ENCODE measurements around the gene ZBTB16. TPM values are rescaled to one million over a fixed set of nuclear protein-coding genes. Genes with fewer than 3 reads are reported as not detected.

Gene ZBTB16
- total and polyA plus RNA-seq, 3 donors from 2014 or later, result 11.4 to 88.5 (median 51.5) TPM

DNA sequence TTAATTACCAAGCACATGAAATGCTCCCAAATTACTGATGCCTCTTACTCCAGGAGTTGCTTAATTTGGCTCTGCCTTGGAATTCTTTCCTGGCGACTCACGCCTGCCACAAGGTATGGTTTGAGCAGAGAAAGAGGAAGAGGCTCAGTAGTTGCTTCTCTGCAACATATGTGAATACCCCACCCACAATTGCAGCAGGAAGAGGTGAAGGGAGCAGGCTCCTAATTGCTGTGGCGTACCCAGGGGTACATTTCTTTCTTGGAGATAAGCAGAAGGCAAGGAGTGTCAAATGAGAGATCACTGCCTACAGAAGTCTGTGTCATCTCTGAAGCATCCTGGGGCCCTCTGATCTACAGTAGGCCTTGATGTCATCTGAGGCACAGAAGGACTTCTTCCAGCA lies 226.1 kb downstream of the ZBTB16 start:
- no peaks in the 10 kb centered on the region for H3K4me1 ChIP-seq
- TF ChIP-seq POLR2A (IDR thresholded peaks at IDR 0.05), result no peak
- no peak for TF ChIP-seq CTCF (IDR thresholded peaks at IDR 0.05)
- 89 to 90% methylated on average over 3 of the region's 3 CpGs for WGBS, 2 donors
- H3K4me3 ChIP-seq, result no peak overlapping the region
- H3K27ac ChIP-seq, result no peak overlapping the region
- no peak for DNase-seq
- no peaks in the 10 kb centered on the region for H3K36me3 ChIP-seq (ENCODE audit: low read depth, missing control alignments)
- intact Hi-C loops (cut with DNase I; ENCODE audit: low total_unique reads), result no loop called here
- no peaks in the 10 kb centered on the region for H3K27me3 ChIP-seq
- no peaks in the 10 kb centered on the region for H3K9me3 ChIP-seq

GRCh38 chr11:114286229-114286628 lies 226.7 kb downstream of the ZBTB16 start:
- Histone ChIP-seq H3K27me3 (no peaks in the 10 kb centered on the region), H3K27ac (no peak overlapping the region), H3K36me3 (ENCODE audit: low read depth, missing control alignments) (no peaks in the 10 kb centered on the region), H3K9me3 (no peaks in the 10 kb centered on the region), H3K4me1 (no peaks in the 10 kb centered on the region), H3K4me3 (no peak overlapping the region)
- WGBS, 2 donors, result 90 to 95% methylated on average over 3 of the region's 3 CpGs
- TF ChIP-seq POLR2A (IDR thresholded peaks at IDR 0.05), result no peak
- no peak for TF ChIP-seq CTCF (IDR thresholded peaks at IDR 0.05)
- DNase-seq, result no peak
- intact Hi-C loops (cut with DNase I; ENCODE audit: low total_unique reads), result no loop called here

- H3K4me1 ChIP-seq, result no peaks in the 10 kb centered on the region
- WGBS, 2 donors, result 41 to 60% methylated on average over 2 of the region's 2 CpGs
- intact Hi-C loops (cut with DNase I; ENCODE audit: low total_unique reads), result no loop called here
- H3K36me3 ChIP-seq (ENCODE audit: low read depth, missing control alignments), result no peaks in the 10 kb centered on the region
- no peak overlapping the region for H3K27ac ChIP-seq
- no peaks in the 10 kb centered on the region for H3K27me3 ChIP-seq
- TF ChIP-seq POLR2A (IDR thresholded peaks at IDR 0.05) (no peak), CTCF (IDR thresholded peaks at IDR 0.05) (no peak)
- no peak overlapping the region for H3K4me3 ChIP-seq
- no peaks in the 10 kb centered on the region for H3K9me3 ChIP-seq
- no peak for DNase-seq
Observed at GRCh38 chr11:114287154-114287553, 227.6 kb downstream of the ZBTB16 start.

- TF ChIP-seq POLR2A (IDR thresholded peaks at IDR 0.05), result no peak
- TF ChIP-seq CTCF (IDR thresholded peaks at IDR 0.05), result no peak
- Histone ChIP-seq H3K4me1 (no peaks in the 10 kb centered on the region), H3K27ac (no peak overlapping the region), H3K27me3 (no peaks in the 10 kb centered on the region), H3K9me3 (no peaks in the 10 kb centered on the region), H3K36me3 (ENCODE audit: low read depth, missing control alignments) (no peaks in the 10 kb centered on the region), H3K4me3 (no peak overlapping the region)
- intact Hi-C loops (cut with DNase I; ENCODE audit: low total_unique reads), result no loop called here
- DNase-seq, result no peak
- 90 to 92% methylated on average over 2 of the region's 2 CpGs for WGBS, 2 donors
Observed at GRCh38 chr11:114288136-114288535, 228.6 kb downstream of the ZBTB16 start.

- no peaks in the 10 kb centered on the region for H3K36me3 ChIP-seq (ENCODE audit: low read depth, missing control alignments)
Observed at GRCh38 chr11:114289779-114290178, 230.3 kb downstream of the ZBTB16 start.

More at GRCh38 chr11:114289779-114290178, 230.3 kb downstream of the ZBTB16 start:
- Histone ChIP-seq H3K27ac (no peak overlapping the region), H3K9me3 (no peaks in the 10 kb centered on the region), H3K4me3 (no peak overlapping the region), H3K27me3 (no peaks in the 10 kb centered on the region), H3K4me1 (no peaks in the 10 kb centered on the region)
- no peak for TF ChIP-seq CTCF (IDR thresholded peaks at IDR 0.05)
- no peak for TF ChIP-seq POLR2A (IDR thresholded peaks at IDR 0.05)
- no peak for DNase-seq
- 89 to 90% methylated on average over 5 of the region's 5 CpGs for WGBS, 2 donors
- intact Hi-C loops (cut with DNase I; ENCODE audit: low total_unique reads), result no loop called here

All from testis (tissue), 3 donors.